HL-60/S4 treated with retinoic acid at 250 ng/mL for 4 days and 3 days (cell line): ENCODE measurements around the gene RABGAP1L.
"Not testable (repeated sequence)": the region's sequence is repeated elsewhere in the genome, so short reads cannot be mapped to it uniquely, and the experiment has no call there.

Source experiments
- in situ Hi-C: fragments of 300-500 bp; cut with MboI; formaldehyde crosslinking; loops from 2 replicates; pipeline ENCODE4 v1.7.0; 2022; ENCODE audit warnings: low sequenced_read_pairs

Gene RABGAP1L

DNA sequence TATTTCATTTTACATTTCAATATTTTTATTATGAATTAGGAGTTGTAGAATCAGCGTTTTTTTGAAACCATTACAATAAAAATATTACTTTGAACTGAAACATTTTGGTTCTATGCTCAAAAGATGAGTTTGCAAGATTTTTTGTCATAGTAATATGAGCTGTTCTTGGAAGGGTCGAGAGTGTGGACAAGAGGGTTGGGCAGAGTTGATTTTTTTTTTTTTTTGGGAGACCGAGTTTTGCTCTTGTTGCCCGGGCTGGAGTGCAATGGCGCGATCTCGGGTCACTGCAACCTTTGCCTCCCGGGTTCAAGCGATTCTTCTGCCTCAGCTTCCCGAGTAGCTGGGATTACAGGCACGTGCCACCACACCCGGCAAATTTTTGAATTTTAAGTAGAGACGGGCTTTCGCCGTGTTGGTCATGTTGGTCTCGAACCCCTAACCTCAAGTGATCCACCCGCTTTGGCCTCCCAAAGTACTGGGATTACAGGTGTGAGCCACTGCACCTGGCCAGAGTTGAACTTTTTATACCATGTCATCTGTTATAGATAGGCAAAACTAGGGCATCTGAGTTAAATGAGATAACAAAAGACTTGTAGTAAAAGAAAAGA is 843.7 kb downstream of the RABGAP1L start:
- in situ Hi-C loops, result no loop called here

DNA sequence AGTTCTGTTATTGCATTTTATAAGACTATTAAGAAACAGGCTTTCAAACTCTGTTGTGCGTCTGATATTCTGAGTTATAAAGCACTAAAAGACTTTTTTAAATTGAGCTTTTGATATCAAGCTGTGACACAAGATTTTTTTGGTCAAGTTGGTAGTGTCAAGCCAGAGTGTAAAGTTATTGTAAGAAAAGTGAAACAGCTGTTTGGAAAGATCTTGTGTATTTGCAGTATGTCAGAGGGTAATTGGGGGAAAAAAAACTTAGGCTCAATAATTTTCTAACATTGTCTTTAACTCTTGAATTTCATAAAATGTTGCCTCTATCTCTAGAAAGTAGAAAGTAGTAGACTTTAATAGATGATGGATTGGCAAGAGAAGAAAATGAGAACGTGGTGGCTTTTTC is 844.2 kb downstream of the RABGAP1L start:
- in situ Hi-C loops, result no loop called here

- in situ Hi-C loops, result no loop called here
Measured at GRCh38 chr1:175005085-175005783, 845.9 kb downstream of the RABGAP1L start.

- in situ Hi-C loops, result no loop called here
Measured at GRCh38 chr1:175009532-175009931, 850.2 kb downstream of the RABGAP1L start.

- in situ Hi-C loops, result no loop called here
Measured at GRCh38 chr1:175013445-175013844, 854.1 kb downstream of the RABGAP1L start.

GRCh38 chr1:175015243-175015642 is 855.9 kb downstream of the RABGAP1L start:
- in situ Hi-C loops, result no loop called here

- in situ Hi-C loops, result no loop called here
Measured at GRCh38 chr1:175019524-175019923, 860.2 kb downstream of the RABGAP1L start.

DNA sequence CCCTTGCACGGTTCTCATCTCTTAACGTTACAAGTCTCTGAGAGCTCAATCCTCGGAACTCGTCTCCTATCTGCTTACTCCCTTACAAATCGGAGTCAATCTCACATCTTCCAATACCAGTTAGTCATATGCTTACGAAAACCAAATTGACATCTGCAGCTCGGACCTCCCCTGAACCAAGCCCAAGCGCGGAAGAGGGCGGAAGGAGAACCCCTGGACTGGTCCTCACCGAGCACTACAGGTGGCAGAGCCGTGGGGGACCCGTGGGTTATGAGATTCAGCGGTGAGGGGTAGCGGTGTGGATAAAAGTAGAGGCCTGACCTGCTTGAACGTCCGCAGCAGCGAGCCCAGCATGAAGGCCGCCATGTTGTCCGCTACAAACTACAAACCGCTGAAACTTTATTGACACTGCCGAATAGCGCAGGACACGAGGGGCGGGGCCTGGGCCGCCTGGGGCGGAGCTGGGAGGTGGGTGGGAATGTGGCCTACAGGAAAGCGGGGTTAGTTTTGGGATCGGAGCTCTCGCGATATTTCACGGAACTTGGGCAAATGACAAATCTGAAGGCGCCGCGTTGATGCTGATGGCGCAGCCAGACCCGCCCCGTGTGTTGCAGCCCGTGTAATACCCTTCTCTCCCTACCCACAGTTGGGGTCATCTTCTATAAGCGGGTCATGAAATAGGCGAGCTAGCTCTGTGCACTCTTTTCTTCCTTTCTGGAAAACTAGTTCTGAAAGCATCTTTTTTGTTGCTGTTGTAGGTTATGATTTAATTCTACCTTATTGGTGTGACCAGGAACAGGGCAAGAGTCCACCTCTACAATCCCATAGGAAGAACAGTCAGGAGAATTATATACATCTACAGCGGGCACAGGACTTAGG is 864.0 kb downstream of the RABGAP1L start, which contains the start of gene MRPS14:
Gene MRPS14 (minus strand): TSS at position 383 of the 879 bp plus-strand sequence. CDS start 17 bp downstream, at position 366.
- in situ Hi-C loops, result no loop called here

GRCh38 chr1:175023922-175024242 is 864.6 kb downstream of the RABGAP1L start:
- in situ Hi-C loops, result not testable (repeated sequence)

DNA sequence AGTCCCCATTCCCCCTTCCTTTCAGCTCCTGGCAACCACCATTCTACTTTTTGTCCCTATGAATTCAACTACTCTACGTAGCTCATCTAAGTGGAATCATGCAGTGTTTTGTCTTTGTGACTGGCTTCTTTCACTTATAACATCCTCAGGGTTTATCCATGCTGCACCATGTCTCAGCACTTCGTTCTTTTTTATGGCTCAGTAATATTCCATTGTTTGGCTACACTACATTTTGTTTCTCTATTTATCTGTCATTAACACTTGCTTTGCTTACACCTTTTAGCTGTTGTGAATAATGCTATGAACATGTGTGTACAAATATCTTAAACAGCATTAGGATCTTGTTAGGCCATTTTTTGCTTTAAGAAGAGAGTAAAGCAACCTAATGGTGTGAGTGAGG is 865.5 kb downstream of the RABGAP1L start:
- in situ Hi-C loops, result loop anchor here (25.0 kb wide), 1 partner anchor 288 kb away; no protein-coding TSS in a partner anchor

DNA sequence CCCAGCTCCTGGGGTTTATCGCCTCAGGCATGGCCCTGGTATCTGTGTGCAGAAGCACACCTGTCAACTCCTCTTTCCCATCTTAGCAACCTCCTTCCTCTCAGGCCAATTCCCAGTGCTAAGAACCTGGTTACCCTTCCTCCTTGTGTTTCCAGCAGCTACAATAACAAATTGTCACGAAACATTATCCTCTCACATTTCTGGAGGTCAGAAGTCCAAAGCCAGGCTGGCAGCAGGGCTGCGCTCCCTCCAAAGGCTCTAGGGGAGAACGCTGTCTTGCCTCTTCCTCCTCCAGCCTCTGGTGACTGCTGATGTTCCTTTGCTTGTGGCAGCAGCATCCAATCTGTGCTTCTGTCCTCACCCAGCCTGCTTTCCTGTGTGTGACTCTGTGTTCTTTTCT is 874.6 kb downstream of the RABGAP1L start:
- in situ Hi-C loops, result loop anchor here (25.0 kb wide), 1 partner anchor 278 kb away; no protein-coding TSS in a partner anchor

- in situ Hi-C loops, result loop anchor here (25.0 kb wide), 1 partner anchor 278 kb away; no protein-coding TSS in a partner anchor
Measured at GRCh38 chr1:175034775-175035174, 875.5 kb downstream of the RABGAP1L start.

DNA sequence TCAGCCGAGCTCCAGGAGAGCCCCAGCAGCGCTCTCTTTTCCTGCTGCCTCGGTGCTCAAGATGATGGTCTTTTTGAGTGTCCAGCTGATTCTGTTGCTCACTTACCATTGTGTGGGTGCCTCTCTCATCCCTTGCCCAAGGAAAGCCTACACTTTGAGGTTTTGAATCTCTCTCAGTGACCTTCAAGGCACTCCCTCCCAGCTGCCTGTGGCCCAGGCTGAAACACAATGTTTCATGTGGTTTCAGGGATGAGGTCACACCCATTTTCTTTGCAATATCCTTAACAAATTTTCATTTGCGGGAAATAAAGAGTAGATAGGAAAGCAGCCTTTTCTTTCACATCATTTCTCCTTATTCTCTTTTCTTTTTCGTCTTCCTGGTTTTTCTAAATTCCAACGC is 876.5 kb downstream of the RABGAP1L start:
- in situ Hi-C loops, result loop anchor here (25.0 kb wide), 1 partner anchor 276 kb away; no protein-coding TSS in a partner anchor

DNA sequence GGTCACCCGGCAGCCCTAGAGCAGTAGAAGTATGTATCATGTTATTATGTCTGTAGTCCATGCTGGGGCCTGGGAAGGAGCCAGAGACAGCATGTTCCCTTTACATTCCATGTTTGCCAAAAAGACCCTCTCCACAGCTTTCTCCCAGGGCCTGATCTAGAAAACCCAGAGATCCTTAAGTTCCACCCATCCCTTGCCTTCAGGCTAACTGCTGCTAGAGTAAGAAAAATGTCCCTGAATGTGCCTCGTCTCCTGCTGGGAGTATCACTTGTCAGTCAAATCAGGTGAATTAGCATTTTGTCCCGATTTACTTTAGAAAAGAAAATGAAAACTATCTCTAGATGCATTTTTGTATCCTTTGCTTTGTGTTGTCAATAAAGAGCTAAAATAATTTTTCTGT is 877.2 kb downstream of the RABGAP1L start:
- in situ Hi-C loops, result loop anchor here (25.0 kb wide), 1 partner anchor 276 kb away; no protein-coding TSS in a partner anchor

DNA sequence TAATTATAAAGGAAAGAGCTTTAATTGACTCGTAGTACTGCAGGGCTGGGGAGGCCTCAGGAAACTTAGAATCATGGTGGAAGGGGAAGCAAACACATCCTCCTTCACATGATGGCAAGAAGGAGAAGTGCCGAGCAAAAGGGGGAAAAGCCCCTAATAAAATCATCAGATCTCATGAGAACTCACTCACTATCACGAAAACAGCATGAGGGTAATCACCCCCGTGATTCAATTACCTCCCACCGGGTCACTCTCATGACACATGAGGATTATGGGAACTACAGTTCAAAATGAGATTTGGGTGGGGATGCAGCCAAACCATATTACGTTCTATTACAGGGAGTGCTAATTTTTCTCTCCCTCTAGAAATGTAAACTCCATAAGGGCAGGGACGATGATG is 878.1 kb downstream of the RABGAP1L start:
- in situ Hi-C loops, result loop anchor here (25.0 kb wide), 1 partner anchor 275 kb away; no protein-coding TSS in a partner anchor

- in situ Hi-C loops, result loop anchor here (25.0 kb wide), 1 partner anchor 272 kb away; no protein-coding TSS in a partner anchor
Measured at GRCh38 chr1:175040324-175040879, 881.1 kb downstream of the RABGAP1L start.

DNA sequence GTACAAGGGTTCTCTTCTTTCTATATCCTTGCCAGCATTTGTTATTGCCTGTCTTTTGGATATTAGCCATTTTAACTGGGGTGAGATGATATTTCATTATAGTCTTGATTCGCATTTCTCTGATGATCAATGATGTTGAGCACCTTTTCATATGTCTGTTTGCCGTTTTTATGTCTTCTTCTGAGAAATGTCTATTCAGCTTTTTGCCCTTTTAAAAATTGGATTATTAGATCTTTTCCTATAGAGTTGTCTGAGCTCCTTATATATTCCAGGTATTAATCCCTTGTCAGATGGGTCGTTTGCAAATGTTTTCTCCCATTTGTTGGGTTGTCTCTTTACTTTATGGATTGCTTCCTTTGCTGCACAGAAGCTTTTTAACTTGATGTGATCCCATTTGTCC is 883.3 kb downstream of the RABGAP1L start:
- in situ Hi-C loops, result loop anchor here (25.0 kb wide), 1 partner anchor 270 kb away; no protein-coding TSS in a partner anchor

GRCh38 chr1:175043824-175044223 is 884.5 kb downstream of the RABGAP1L start:
- in situ Hi-C loops, result loop anchor here (25.0 kb wide), 1 partner anchor 268 kb away; no protein-coding TSS in a partner anchor

DNA sequence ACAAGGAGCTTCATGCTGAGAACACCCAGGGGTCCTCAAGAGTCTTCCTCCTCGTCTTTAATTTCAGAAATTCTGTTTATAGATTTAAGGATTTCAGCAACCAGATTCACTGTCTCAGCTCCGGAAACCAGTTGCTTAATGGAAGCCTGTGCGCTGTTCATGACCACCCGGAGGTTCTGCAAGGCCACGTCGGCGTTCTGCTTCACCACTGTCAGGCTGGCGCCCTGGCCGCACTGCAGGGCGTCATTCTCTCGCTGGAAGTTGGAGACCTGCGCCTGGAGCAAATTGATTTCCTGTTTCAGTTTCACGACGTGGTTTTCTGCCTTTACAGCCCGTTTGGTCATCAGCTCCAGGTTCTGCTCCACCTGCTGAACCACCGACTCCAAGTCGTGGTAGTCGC is 885.3 kb downstream of the RABGAP1L start:
- in situ Hi-C loops, result loop anchor here (25.0 kb wide), 1 partner anchor 268 kb away; no protein-coding TSS in a partner anchor
